Measurements from ENCODE around the gene NATD1.

- no peak for TF ChIP-seq CTCF (IDR thresholded peaks at IDR 0.05)
- TF ChIP-seq POLR2A (IDR thresholded peaks at IDR 0.05): no peak
These were observed 40.2 kb downstream of the NATD1 start for GRCh38 chr17:21212826-21213637.
